ENCODE results near the gene SLC22A12.

DNA sequence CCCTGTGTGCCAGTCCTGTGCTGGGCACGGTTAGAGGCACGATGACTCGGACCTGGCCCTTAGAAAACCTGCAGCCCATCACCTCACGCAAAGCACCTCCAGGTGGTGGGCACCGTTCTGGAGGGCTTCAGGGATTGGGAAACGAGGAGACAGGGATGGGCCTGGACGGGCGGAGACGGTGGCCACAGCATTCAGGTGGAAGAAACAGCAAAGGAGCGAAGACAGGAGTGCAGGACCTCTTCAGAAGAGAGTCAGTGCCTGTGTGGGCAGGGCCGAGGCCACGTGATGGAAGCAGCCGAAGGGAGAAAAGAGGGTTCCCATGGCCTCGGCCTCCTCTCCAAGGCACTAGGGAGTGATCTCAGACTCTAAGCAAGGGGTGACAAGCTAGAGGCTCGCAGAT, 8.1 kb upstream of the SLC22A12 start:
- no peak for TF ChIP-seq POLR2AphosphoS5 (IDR thresholded peaks at IDR 0.05; ENCODE audit: borderline replicate concordance, low read depth, low read length)
- TF ChIP-seq EZH2 (IDR thresholded peaks at IDR 0.05), result no peak
